Fibroblast of lung (primary cell): ENCODE measurements around the gene RHOD. TPM values are rescaled to one million over a fixed set of nuclear protein-coding genes. Genes with fewer than 3 reads are reported as not detected.

ENCODE experiments used
- DNase-seq, 2 donors: peaks; one replicate each; pipeline versions ENCODE4 v3.0.0 to v3.0.0-alpha.2; 2010; ENCODE audit warnings: low read depth in 2 of 2
- H2AFZ ChIP-seq: 2 replicates; pipeline ENCODE4 v1.5.1; 2012; ENCODE audit warnings: low read length, control low read depth, inconsistent platforms
- H3K27ac ChIP-seq: 2 replicates; pipeline ENCODE4 v1.5.1; 2011; ENCODE audit warnings: low read length, control low read depth; ENCODE audit not compliant: insufficient read depth
- H3K27me3 ChIP-seq: 2 replicates; pipeline ENCODE4 v1.5.1; 2011; ENCODE audit warnings: mild to moderate bottlenecking, low read length; ENCODE audit not compliant: control insufficient read depth, insufficient read depth
- H3K36me3 ChIP-seq: 2 replicates; pipeline ENCODE4 v1.5.1; 2011; ENCODE audit warnings: low read length; ENCODE audit not compliant: control insufficient read depth, insufficient read depth
- H3K4me1 ChIP-seq: 2 replicates; pipeline ENCODE4 v1.5.1; 2011; ENCODE audit warnings: low read length; ENCODE audit not compliant: control insufficient read depth, insufficient read depth; ENCODE audit errors: extremely low read depth
- H3K4me2 ChIP-seq: 2 replicates; pipeline ENCODE4 v1.5.1; 2011; ENCODE audit warnings: low read length, control low read depth; ENCODE audit not compliant: insufficient read depth; ENCODE audit errors: extremely low read depth
- H3K4me3 ChIP-seq, 4 experiments: fragments of 200-600 bp in 1 of 4; sonication (generic) in 1 of 4; replicated peaks in 1 of 4; 2 replicates each; pipeline ENCODE4 v1.5.1; 2011 to 2016; ENCODE audit warnings: low read length in 4 of 4, low read depth in 3 of 4, mild to moderate bottlenecking in 3 of 4, control low read depth in 2 of 4, inconsistent platforms in 1 of 4, mixed read lengths in 1 of 4; ENCODE audit not compliant: insufficient read depth in 1 of 4; ENCODE audit errors: control extremely low read depth in 1 of 4
- H3K79me2 ChIP-seq: 2 replicates; pipeline ENCODE4 v1.5.1; 2012; ENCODE audit warnings: mild to moderate bottlenecking, low read length, inconsistent platforms; ENCODE audit not compliant: control insufficient read depth, insufficient read depth
- H3K9ac ChIP-seq: 2 replicates; pipeline ENCODE4 v1.5.1; 2011; ENCODE audit warnings: mild to moderate bottlenecking, low read length, control low read depth; ENCODE audit not compliant: insufficient read depth
- H3K9me3 ChIP-seq: 2 replicates; pipeline ENCODE4 v1.5.1; 2012; ENCODE audit warnings: low read depth, low read length; ENCODE audit not compliant: control insufficient read depth, insufficient read depth
- H4K20me1 ChIP-seq: 2 replicates; pipeline ENCODE4 v1.5.1; 2011; ENCODE audit warnings: low read length; ENCODE audit not compliant: control insufficient read depth, insufficient read depth; ENCODE audit errors: extremely low read depth
- CTCF ChIP-seq, 2 donors: IDR thresholded peaks in 1 of 2; conservative IDR thresholded peaks in 1 of 2; 1 replicate in 1 of 2; 2 replicates in 1 of 2; pipeline ENCODE4 v1.5.1; 2011 to 2012; ENCODE audit warnings: low read length in 2 of 2, control low read depth in 1 of 2, inconsistent platforms in 1 of 2, low read depth in 1 of 2, mild to moderate bottlenecking in 1 of 2
- EZH2 ChIP-seq: IDR thresholded peaks from 2 replicates; pipeline ENCODE4 v1.5.1; 2012; ENCODE audit warnings: low read length, control low read depth, mild to moderate bottlenecking; ENCODE audit errors: missing control alignments
- polyA plus RNA-seq, 2 donors: library from polyadenylated mRNA; depleted of rRNA in 1 of 2; stranded (reverse) in 1 of 2; unstranded in 1 of 2; fragments of >200 nt; gene quantifications; 2 replicates each; pipeline ENCODE4 v1.2.1, GENCODE V29; 2011 to 2012; ENCODE audit warnings: missing spikeins in 1 of 2
- total RNA-seq: library from RNA; depleted of rRNA; stranded (reverse); fragments of >200 nt; gene quantifications from 2 replicates; pipeline ENCODE4 v1.2.1, GENCODE V29; 2014

The RHOD gene
- total and polyA plus RNA-seq, 2 donors (not counting 1 experiment from before 2014, with no cell fraction given), result 4.7 to 12.9 TPM

- Histone ChIP-seq H2AFZ (no peak overlapping the region), H3K79me2 (peaks cover 26% of the 10 kb centered on the region), H3K4me2 (no peak overlapping the region), H3K9me3 (no peaks in the 10 kb centered on the region), H4K20me1 (no peaks in the 10 kb centered on the region), H3K4me1 (peaks cover 5% of the 10 kb centered on the region), H3K4me3 (no peak overlapping the region), H3K9ac (no peak overlapping the region), H3K36me3 (no peaks in the 10 kb centered on the region), H3K27me3 (no peaks in the 10 kb centered on the region), H3K27ac (no peak overlapping the region)
- no peak for TF ChIP-seq CTCF (conservative IDR thresholded peaks at IDR 0.05 in 1 of 2, IDR thresholded peaks at IDR 0.05 in 1 of 2; ENCODE audit: low read depth in 1 of 2, low read length in 2 of 2)
- no peak for DNase-seq
These were observed 60.1 kb downstream of the RHOD start for GRCh38 chr11:67116758-67117105.

GRCh38 chr11:67117176-67117575, 60.5 kb downstream of the RHOD start:
- Histone ChIP-seq H3K4me1 (peaks cover 5% of the 10 kb centered on the region), H2AFZ (no peak overlapping the region), H3K4me2 (no peak overlapping the region), H3K27ac (no peak overlapping the region), H3K9me3 (no peaks in the 10 kb centered on the region), H3K79me2 (peaks cover 30% of the 10 kb centered on the region), H3K36me3 (no peaks in the 10 kb centered on the region), H3K4me3 (no peak overlapping the region), H3K27me3 (no peaks in the 10 kb centered on the region), H3K9ac (no peak overlapping the region), H4K20me1 (no peaks in the 10 kb centered on the region)
- TF ChIP-seq CTCF (conservative IDR thresholded peaks at IDR 0.05 in 1 of 2, IDR thresholded peaks at IDR 0.05 in 1 of 2; ENCODE audit: low read depth in 1 of 2, low read length in 2 of 2) (no peak), EZH2 (no peak)
- no peak for DNase-seq

GRCh38 chr11:67117672-67118180, 61.1 kb downstream of the RHOD start:
- H3K27ac ChIP-seq, result no peak overlapping the region
- H2AFZ ChIP-seq, result peak overlapping the region; percentile 83
- H3K4me3 ChIP-seq, result no peak overlapping the region
- H3K4me1 ChIP-seq, result peaks cover 5% of the 10 kb centered on the region
- H3K9ac ChIP-seq, result peak overlapping the region; percentile 82
- peaks cover 35% of the 10 kb centered on the region for H3K79me2 ChIP-seq
- H3K27me3 ChIP-seq, result no peaks in the 10 kb centered on the region
- H3K9me3 ChIP-seq, result no peaks in the 10 kb centered on the region
- H4K20me1 ChIP-seq, result no peaks in the 10 kb centered on the region
- no peaks in the 10 kb centered on the region for H3K36me3 ChIP-seq
- no peak for DNase-seq
- peak overlapping the region; percentile 59 for H3K4me2 ChIP-seq
- TF ChIP-seq CTCF (conservative IDR thresholded peaks at IDR 0.05 in 1 of 2, IDR thresholded peaks at IDR 0.05 in 1 of 2; ENCODE audit: low read depth in 1 of 2, low read length in 2 of 2) (no peak), EZH2 (no peak)
